Activated T-cell treated with anti-CD3 and anti-CD28 coated beads, Interleukin-2, amount 50 U/mL, for 72 hours (primary cell): ENCODE data around the gene CCDC88A. TPM values are rescaled to one million over a fixed set of nuclear protein-coding genes. Genes with fewer than 3 reads are reported as not detected.
"Not testable (repeated sequence)": the region's sequence is repeated elsewhere in the genome, so short reads cannot be mapped to it uniquely, and the experiment has no call there.

ENCODE experiments used
- ATAC-seq, 2 donors: fragments of 150-1000 bp; cut with Tn5 transposase; replicated peaks in 1 of 2; 2 replicates each; pipeline ENCODE4 v1.10.0; 2021; ENCODE audit warnings: moderate library complexity in 2 of 2, mild to moderate bottlenecking in 1 of 2
- DNase-seq, 2 donors: peaks; one replicate each; pipeline ENCODE4 v3.0.0; 2021 to 2022; ENCODE audit warnings: mixed read lengths in 1 of 2
- H3K27ac Mint-ChIP-seq: one replicate; pipeline ENCODE4 v1.8.0; 2022; ENCODE audit warnings: mild to moderate bottlenecking, moderate library complexity, mixed read lengths
- H3K27me3 Mint-ChIP-seq: one replicate; pipeline ENCODE4 v1.8.0; 2022; ENCODE audit warnings: low read depth, mixed read lengths
- H3K36me3 Mint-ChIP-seq, 2 donors: one replicate each; pipeline ENCODE4 v1.8.0; 2022; ENCODE audit warnings: mixed read lengths in 2 of 2, mild to moderate bottlenecking in 1 of 2; ENCODE audit not compliant: insufficient read depth in 2 of 2
- H3K4me1 Mint-ChIP-seq: one replicate; pipeline ENCODE4 v1.8.0; 2022; ENCODE audit warnings: low read depth, mixed read lengths
- H3K4me3 Mint-ChIP-seq, 2 donors: one replicate each; pipeline ENCODE4 v1.8.0; 2022; ENCODE audit warnings: mild to moderate bottlenecking in 2 of 2, mixed read lengths in 2 of 2, moderate library complexity in 2 of 2
- H3K9me3 Mint-ChIP-seq, 2 donors: one replicate each; pipeline ENCODE4 v1.8.0; 2022; ENCODE audit warnings: mixed read lengths in 2 of 2
- total RNA-seq, 2 donors: library from RNA; stranded (reverse); gene quantifications; one replicate each; pipeline ENCODE4 v1.2.3, GENCODE V29; 2022

CCDC88A gene
- total RNA-seq, 2 donors from 2014 or later, result 9.6 to 13.8 TPM

DNA sequence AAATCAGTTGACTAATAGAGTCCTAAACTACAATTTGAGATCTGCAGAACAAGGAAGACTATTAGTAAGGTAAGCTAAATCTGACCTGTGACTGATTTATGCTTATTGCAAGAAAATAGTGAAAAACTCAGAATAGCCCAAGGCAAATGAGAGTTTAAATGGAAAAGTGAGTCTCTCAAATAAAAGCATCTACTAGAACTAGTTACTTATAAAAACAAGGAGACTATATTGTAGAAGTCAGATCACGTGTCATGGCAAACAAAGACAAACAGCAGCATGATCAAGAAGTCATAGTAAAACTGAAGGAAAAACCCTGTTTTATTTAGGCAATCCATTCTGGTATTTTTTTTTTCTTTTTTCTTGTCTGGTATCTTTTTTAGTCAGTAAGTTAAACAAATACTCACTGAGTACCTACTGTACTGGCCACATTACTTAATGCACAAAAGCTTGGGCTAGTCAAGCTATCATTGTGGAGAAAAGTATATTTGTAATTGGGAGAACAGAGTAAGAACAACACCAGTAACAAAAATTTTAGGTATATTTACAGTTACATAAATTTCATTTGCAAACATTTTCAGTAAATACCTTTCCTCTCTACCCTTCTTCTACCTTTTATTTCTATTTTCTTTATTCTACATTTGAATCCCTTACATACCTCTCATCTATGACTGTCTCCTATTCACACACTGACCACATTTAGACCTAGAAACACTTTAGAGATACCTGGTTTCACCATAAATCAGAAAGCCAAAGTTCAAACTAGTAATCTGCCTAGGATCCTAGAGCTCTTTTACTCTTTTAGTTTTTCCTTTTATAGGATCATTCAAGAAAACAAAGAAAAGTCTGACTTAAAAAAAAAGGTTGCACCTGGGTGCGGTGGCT lies 23.7 kb downstream of the CCDC88A start:
- Mint-ChIP-seq H3K4me1 (no peaks in the 10 kb centered on the region), H3K27ac (no peak overlapping the region), H3K4me3 (no peak overlapping the region), H3K36me3 (peaks cover 2% of the 10 kb centered on the region in 2 donors), H3K27me3 (no peaks in the 10 kb centered on the region), H3K9me3 (peaks cover 2 to 4% of the 10 kb centered on the region in 2 donors)
- ATAC-seq, result no peak
- DNase-seq, result no peak

DNA sequence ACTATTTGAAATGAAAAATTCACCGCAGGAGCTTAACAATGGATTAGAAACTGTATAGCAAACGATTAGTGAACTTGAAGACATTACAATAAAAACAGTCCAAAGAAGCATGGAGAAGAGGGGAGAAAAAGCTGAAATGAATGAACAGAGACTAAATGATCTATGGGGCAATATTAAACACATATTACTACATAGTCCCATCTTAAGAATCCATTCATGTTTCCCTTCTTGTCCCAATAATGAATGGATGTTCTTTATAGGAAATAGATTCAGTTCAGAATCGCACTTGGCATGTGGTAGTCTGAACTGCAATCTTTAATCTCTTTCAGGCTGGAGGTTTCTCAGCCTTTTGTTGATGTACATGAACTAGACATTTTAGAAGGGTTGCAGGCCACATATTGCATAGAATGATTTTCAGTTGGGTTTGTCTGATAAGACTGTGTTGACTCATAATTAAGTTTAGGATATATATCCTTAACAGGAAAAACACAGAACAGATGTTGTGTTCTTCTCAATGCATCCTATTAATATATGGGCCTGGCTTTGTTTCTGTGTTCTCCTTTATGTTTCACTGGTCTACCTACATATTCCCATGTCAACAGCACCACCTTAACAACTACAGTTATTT lies 27.9 kb downstream of the CCDC88A start:
- H3K36me3 Mint-ChIP-seq, result peaks cover 2% of the 10 kb centered on the region in 2 donors
- DNase-seq, result no peak
- no peak overlapping the region for H3K27ac Mint-ChIP-seq
- H3K4me3 Mint-ChIP-seq, result no peak overlapping the region
- no peaks in the 10 kb centered on the region for H3K4me1 Mint-ChIP-seq
- H3K9me3 Mint-ChIP-seq, result peaks cover 2 to 4% of the 10 kb centered on the region in 2 donors
- ATAC-seq, result no peak
- H3K27me3 Mint-ChIP-seq, result no peaks in the 10 kb centered on the region

DNA sequence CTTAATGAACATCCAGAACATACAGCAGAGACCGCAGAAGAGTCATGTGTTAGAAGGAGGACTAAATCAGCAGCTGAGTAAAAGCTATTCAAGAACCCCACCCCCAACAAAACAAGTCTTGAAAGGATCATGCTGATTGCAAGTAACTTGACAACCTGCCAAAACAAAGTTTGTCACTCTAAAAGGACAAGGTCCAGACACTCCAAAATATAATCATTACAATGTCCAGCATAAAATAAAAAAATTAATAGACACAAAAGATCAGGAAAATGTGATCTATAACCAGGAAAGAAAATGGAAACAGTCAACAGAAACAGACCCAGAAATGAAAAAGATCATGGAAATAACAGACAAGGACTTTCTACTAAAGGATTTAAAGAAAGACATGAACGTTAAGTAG lies 28.5 kb downstream of the CCDC88A start:
- Mint-ChIP-seq H3K4me1 (no peaks in the 10 kb centered on the region), H3K4me3 (no peak overlapping the region), H3K36me3 (peaks cover 2% of the 10 kb centered on the region in 2 donors), H3K27ac (no peak overlapping the region), H3K27me3 (no peaks in the 10 kb centered on the region), H3K9me3 (peaks cover 2 to 4% of the 10 kb centered on the region in 2 donors)
- no peak for DNase-seq
- ATAC-seq, result no peak

DNA sequence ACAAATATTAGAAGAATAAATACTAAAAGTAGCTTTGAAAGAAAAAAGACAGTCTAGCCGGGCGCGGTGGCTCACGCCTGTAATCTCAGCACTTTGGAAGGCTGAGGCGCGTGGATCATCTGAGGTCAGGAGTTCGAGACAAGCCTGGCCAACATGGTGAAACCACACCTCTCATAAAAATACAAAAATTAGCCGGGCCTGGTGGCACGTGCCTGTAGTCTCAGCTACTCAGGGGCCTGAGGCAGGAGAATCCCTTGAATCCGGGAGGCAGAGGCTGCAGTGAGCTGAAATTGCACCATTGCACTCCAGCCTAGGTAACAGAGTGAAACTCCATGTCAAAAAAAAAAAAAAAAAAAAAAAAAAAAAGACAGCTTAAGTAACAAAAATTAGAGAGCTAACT lies 34.1 kb downstream of the CCDC88A start:
- ATAC-seq, H3K27ac Mint-ChIP-seq, DNase-seq, H3K36me3 Mint-ChIP-seq, H3K4me1 Mint-ChIP-seq, H3K4me3 Mint-ChIP-seq, H3K27me3 Mint-ChIP-seq, H3K9me3 Mint-ChIP-seq: not testable (repeated sequence)

DNA sequence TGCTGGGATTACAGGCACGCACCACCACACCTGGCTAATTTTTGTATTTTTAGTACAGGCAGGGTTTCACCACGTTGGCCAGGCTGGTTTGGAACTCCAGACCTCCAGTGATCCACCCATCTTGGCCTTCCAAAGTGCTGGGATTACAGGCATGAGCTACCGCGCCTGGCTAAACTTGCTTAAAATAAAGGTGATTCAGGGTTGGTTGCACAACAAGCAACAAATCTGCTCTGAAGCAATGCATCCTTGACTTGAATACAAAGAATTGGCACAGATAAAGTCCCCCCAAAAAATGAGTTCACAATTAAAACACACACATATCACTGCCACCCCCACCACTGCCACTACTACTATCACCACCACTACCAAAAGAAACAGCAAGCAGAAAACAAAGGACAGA lies 34.9 kb downstream of the CCDC88A start:
- no peak overlapping the region for H3K27ac Mint-ChIP-seq
- H3K4me1 Mint-ChIP-seq, result no peaks in the 10 kb centered on the region
- no peaks in the 10 kb centered on the region for H3K27me3 Mint-ChIP-seq
- no peaks in the 10 kb centered on the region for H3K36me3 Mint-ChIP-seq
- DNase-seq (no peak), ATAC-seq (no peak)
- no peak overlapping the region for H3K4me3 Mint-ChIP-seq
- H3K9me3 Mint-ChIP-seq, result no peaks in the 10 kb centered on the region

DNA sequence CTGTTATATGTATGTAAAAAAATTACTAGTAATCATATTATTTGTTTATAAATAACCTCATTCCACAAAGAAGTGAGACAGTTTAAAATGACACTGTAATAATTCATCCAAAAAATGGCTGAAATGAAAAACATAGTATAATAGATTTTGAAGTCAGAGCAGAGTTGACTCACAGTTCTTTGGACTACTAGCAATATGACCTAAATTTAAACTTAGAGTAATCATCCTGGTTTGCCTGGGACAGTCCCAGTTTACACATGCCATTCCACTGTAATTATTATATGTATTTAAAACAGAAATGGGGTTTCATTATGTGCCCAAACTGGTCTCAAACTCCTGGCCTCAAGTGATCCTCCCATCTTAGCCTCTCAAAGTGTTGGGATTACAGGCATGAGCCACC lies 48.3 kb downstream of the CCDC88A start:
- H3K9me3 Mint-ChIP-seq, result no peaks in the 10 kb centered on the region
- ATAC-seq (no peak), DNase-seq (no peak)
- H3K4me1 Mint-ChIP-seq, result no peaks in the 10 kb centered on the region
- no peak overlapping the region for H3K4me3 Mint-ChIP-seq
- no peak overlapping the region for H3K27ac Mint-ChIP-seq
- no peaks in the 10 kb centered on the region for H3K36me3 Mint-ChIP-seq
- no peaks in the 10 kb centered on the region for H3K27me3 Mint-ChIP-seq

DNA sequence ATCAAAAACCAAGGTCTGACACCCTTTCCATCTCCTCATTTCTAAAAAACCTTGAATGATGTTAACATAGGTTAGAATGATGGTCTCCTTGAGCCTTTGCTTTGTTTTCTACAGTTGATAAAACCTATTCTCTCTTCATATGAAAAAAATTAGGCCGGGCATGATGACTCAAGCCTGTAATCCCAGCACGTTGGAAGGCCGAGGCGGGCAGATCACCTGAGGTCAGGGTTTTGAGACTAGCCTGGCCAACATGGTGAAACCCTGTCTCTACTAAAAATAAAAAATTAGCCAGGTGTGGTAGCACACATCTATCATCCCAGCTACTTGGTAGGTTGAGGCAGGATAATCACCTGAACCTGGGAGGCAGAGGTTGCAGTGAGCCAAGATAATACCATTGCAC lies 49.4 kb downstream of the CCDC88A start:
- Mint-ChIP-seq H3K4me1 (no peaks in the 10 kb centered on the region), H3K9me3 (no peaks in the 10 kb centered on the region), H3K27ac (no peak overlapping the region), H3K36me3 (no peaks in the 10 kb centered on the region), H3K4me3 (no peak overlapping the region), H3K27me3 (no peaks in the 10 kb centered on the region)
- no peak for ATAC-seq
- no peak for DNase-seq

DNA sequence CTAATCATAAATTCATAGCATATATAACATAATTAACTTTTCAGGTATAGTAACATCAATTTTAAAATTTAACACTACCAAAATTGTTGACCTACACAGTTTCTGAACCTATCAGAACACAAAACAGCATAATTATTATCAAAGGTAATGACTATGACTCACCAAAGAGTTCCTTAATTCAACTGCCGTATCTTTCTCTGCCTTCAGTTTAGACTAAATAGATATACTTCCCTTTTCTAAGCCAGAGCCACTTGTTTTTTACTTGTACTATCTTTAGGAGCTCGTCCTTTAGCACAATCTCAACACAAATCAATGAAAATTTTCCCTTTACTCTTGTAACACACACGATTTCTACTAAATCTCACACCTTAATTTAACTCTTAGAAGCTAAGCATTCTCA lies 54.4 kb downstream of the CCDC88A start:
- Mint-ChIP-seq H3K4me1 (no peaks in the 10 kb centered on the region), H3K4me3 (no peak overlapping the region), H3K27me3 (no peaks in the 10 kb centered on the region), H3K27ac (no peak overlapping the region), H3K36me3 (no peaks in the 10 kb centered on the region), H3K9me3 (no peaks in the 10 kb centered on the region)
- no peak for ATAC-seq
- no peak for DNase-seq

DNA sequence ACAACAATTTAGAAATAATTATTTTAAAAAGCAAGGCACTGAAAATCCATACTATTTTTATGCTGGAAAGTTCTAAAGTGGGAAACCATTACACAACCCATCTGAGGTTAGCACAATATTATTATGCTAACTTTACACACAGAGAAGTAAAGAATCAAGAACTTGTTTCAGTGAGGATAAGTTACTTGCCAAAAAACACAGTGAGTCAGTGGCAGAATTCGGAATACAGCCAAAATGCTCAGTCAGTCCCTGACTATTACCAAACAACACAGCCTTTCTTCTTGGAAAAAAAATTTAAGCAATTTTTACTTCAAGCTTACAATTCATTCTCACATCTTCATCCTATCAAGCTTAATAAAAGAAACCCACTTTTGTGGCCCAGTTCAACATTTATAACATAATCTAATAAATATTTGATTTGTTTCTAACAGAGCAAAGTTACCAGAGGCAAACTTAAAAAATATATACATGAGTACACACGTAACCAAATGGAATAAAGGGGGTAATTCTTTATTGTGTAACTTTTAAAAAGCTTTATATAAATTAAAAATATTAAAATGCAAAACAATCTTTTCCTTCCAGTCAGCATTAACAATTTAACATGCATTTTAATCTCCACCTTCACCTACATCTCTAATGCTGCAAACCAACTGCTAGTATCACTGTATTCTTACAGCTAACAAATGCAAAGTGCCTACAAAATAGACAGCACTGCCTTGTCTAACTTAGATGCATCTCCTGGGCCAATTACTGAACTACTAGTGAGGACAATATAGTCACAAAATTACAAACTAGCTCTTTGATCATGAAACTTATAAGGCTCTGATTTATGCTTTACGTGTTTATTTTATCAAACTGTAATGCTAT lies 55.2 kb downstream of the CCDC88A start:
- H3K36me3 Mint-ChIP-seq, result no peaks in the 10 kb centered on the region
- H3K27ac Mint-ChIP-seq, result no peak overlapping the region
- H3K27me3 Mint-ChIP-seq, result no peaks in the 10 kb centered on the region
- H3K9me3 Mint-ChIP-seq, result no peaks in the 10 kb centered on the region
- H3K4me3 Mint-ChIP-seq, result no peak overlapping the region
- ATAC-seq (no peak), DNase-seq (no peak)
- no peaks in the 10 kb centered on the region for H3K4me1 Mint-ChIP-seq

DNA sequence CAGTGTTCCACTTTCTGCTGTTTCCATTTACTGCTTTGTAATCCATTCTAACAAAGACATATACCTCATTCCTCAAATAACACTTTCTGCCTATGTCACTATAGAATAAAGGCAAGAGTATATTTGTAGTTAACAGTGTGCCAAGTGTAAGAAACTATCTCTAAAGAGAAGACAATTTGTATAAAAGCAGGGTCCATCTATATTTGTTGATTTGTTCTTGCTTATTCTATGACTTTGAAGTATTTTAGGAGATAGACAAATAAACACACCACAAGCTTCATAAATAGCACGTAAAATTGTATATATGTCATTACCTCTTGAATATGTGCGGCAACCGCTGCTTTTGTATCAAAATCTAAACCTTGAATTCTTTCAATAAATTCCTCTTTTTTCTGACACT lies 56.0 kb downstream of the CCDC88A start:
- Mint-ChIP-seq H3K4me1 (no peaks in the 10 kb centered on the region), H3K27me3 (no peaks in the 10 kb centered on the region), H3K4me3 (no peak overlapping the region), H3K27ac (no peak overlapping the region), H3K36me3 (no peaks in the 10 kb centered on the region), H3K9me3 (no peaks in the 10 kb centered on the region)
- DNase-seq, result no peak
- ATAC-seq, result no peak

DNA sequence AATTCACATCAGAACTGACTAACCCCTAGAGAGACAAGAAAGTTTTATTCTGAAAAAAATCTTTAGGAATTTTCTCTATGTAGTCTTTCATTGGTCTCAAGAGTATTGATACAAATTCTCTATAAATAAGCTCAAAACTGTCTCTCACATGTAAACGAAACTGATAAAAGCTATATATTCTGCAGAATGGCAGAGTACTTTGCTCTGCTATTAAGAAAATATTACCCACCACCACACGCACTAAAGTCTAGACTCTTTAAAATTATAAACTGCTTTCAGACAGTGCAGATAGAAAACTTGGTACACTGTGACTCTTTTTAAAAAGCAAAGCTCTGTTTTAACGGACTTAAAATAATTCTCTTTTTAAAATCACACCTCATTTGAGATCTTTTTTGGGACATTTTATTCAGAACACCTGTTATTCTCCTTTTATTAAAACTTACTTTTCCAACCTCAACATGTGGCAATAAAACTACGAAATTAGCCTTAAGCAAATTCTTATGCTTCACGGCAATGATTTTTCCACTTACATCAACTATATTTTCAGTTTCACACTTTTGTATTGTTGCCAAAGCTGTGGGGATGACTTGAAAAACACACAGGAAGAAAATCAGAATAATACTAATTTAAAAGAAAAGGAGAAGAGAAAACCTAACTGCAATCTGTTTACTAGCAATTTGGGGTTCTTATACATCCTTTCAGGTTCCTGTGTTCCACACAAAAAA lies 58.0 kb downstream of the CCDC88A start:
- Mint-ChIP-seq H3K4me1 (no peaks in the 10 kb centered on the region), H3K27me3 (no peaks in the 10 kb centered on the region), H3K4me3 (no peak overlapping the region), H3K36me3 (no peaks in the 10 kb centered on the region), H3K9me3 (no peaks in the 10 kb centered on the region), H3K27ac (no peak overlapping the region)
- DNase-seq (no peak), ATAC-seq (no peak)

DNA sequence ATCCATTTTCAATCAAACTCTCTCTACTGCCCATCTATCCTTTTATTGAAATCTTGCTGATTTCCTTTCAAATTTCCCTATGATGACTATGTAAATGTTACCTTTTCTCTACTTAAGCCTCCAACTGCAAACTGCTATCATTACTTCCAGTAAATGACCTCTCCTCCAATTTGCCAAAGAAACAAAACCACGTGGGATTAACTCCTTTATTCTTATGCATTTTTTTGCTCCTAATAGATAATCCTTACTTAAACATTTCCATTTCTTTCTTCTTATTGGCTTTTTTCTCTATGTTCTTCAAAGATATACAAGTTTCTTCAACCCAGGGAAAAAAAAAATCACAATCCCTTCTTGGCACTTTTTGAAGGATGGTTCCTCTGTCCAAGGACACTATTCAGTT lies 61.2 kb downstream of the CCDC88A start:
- Mint-ChIP-seq H3K27ac (no peak overlapping the region), H3K4me1 (no peaks in the 10 kb centered on the region), H3K9me3 (no peaks in the 10 kb centered on the region), H3K36me3 (no peaks in the 10 kb centered on the region), H3K4me3 (no peak overlapping the region), H3K27me3 (no peaks in the 10 kb centered on the region)
- DNase-seq (no peak), ATAC-seq (no peak)

DNA sequence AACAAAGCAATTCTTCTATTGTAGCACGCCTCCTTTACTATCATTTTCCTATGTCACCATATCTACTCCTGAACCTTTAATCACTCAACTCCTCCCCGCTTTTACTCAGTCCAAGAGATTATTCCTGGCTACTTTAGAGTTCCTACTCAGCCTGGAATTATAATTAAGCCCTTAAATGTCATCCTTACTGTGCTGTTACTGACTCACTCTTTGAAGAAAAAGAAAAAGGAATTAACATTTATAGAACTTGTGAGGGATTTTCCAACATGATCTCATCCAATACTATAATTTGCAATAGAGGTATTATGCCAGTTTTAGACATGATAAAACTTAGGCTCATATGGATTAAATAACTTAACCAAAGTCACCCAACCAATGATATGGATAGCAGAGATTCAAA lies 61.7 kb downstream of the CCDC88A start:
- no peak for ATAC-seq
- no peak for DNase-seq
- Mint-ChIP-seq H3K27me3 (no peaks in the 10 kb centered on the region), H3K4me1 (no peaks in the 10 kb centered on the region), H3K27ac (no peak overlapping the region), H3K9me3 (no peaks in the 10 kb centered on the region), H3K36me3 (no peaks in the 10 kb centered on the region), H3K4me3 (no peak overlapping the region)
